Measurements from ENCODE around the gene BMF. TPM values are rescaled to one million over a fixed set of nuclear protein-coding genes. Genes with fewer than 3 reads are reported as not detected.

Gene BMF
- total and polyA plus RNA-seq, 2 of the 4 experiments (the other 2 are of a cell fraction) = 2.4 to 2.9 TPM

DNA sequence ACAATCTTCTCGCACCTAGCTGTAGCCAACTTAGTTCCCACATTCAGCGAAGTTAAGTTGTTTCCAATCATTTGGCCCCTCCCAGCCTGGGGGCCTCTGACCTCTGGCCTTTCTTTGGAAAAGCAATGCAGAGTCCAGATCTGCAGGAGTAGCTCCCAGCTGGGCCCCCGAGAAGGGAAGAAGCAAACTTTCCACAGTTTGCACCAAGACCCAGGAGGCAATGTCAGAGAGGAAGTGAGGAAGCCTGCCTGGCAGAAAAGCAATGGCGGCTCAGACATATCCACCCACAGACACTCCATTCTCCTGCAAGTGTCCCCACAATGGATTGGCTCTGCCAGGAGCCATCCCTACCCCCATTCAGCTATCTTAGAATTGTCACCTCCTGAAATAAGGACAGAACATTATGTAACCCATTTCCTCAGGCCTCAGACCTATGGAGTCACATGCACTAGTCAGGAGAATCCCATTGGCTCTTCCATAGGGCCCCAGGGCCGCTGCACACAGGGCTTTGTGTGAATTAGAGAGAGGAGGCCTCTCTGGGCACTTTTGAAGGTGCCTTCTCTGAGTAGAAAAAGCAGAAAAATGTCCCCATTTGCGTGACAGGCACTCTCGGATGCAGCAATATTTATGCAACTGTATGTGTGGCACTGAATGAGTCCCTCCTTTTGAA is 49.2 kb upstream of the BMF start:
- H3K27me3 ChIP-seq (ENCODE audit: control insufficient read depth, insufficient read depth, low read length) = no peaks in the 10 kb centered on the region
- no peak overlapping the region for H3K4me2 ChIP-seq (ENCODE audit: low read depth, low read length)
- H3K4me1 ChIP-seq (ENCODE audit: control insufficient read depth, insufficient read depth, low read length) = 0 out of 2 replicates have a peak, but pooled peaks cover 1% of the 10 kb centered on the region
- H3K18ac ChIP-seq (ENCODE audit: low read depth, low read length) = no peak overlapping the region
- no peak overlapping the region for H3K23ac ChIP-seq (ENCODE audit: low read depth, low read length)
- H3K36me3 ChIP-seq (ENCODE audit: control insufficient read depth, insufficient read depth, low read length) = no peaks in the 10 kb centered on the region
- H2BK20ac ChIP-seq (ENCODE audit: low read depth, low read length) = no peak overlapping the region
- ChIA-PET POLR2A (ENCODE audit: unreplicated experiment) (no interaction called here), CTCF (no interaction called here)
- peaks cover 0 to 20% of the 10 kb centered on the region in 2 experiments; a peak in 2 of 4 replicates for H3K79me1 ChIP-seq (ENCODE audit: low read depth in 1 of 2, low read length in 2 of 2)
- H4K91ac ChIP-seq (ENCODE audit: insufficient read depth, low read depth, low read length) = no peak overlapping the region
- no peak overlapping the region for H2BK15ac ChIP-seq (ENCODE audit: low read depth, low read length)
- H3K4me3 ChIP-seq (ENCODE audit: insufficient read depth, low read depth, low read length) = no peak overlapping the region
- H4K5ac ChIP-seq (ENCODE audit: low read depth, low read length) = no peak overlapping the region
- no peak overlapping the region for H3K4ac ChIP-seq (ENCODE audit: low read depth, low read length)
- WGBS, 2 experiments (ENCODE audit: extremely low coverage in 2 of 2, insufficient read length in 1 of 2) = 89% methylated on average over 3 of the region's 7 CpGs; no CpG with 5 or more reads in 1 of the 2 experiments
- no peak overlapping the region for H2BK120ac ChIP-seq (ENCODE audit: low read depth, low read length)
- intact Hi-C loops (cut with micrococcal nuclease) = no loop called here
- dilution Hi-C loops (cut with HindIII; ENCODE audit: low sequenced_read_pairs, unreplicated experiment) = no loop called here
- BruUV-seq (replicated peaks) = no TSS peak
- H2AFZ ChIP-seq (replicated peaks; ENCODE audit: low read length, poor library complexity) = peak overlapping the region; percentile 14
- H3K9ac ChIP-seq (ENCODE audit: low read depth, low read length) = no peak overlapping the region
- H2AK5ac ChIP-seq (ENCODE audit: low read depth, low read length) = no peak overlapping the region
- H3K27ac ChIP-seq (ENCODE audit: insufficient read depth, low read length) = no peak overlapping the region
- H3K9me3 ChIP-seq (ENCODE audit: control insufficient read depth, insufficient read depth, low read length) = no peaks in the 10 kb centered on the region
- peaks cover 3% of the 10 kb centered on the region; the same call in 1 of the 2 replicates for H3K9me1 ChIP-seq (ENCODE audit: insufficient read depth, low read length)
- no peak overlapping the region for H3K14ac ChIP-seq (replicated peaks; ENCODE audit: low read depth, low read length)
- H4K8ac ChIP-seq (ENCODE audit: low read depth in 2 of 2, low read length in 2 of 2) = no peak overlapping the region
- H2AK9ac ChIP-seq (replicated peaks; ENCODE audit: low read depth, low read length, poor library complexity) = no peak overlapping the region
- no peak overlapping the region for H2BK5ac ChIP-seq (ENCODE audit: low read depth, low read length, poor library complexity, severe bottlenecking)
- no peak overlapping the region for H3K56ac ChIP-seq (ENCODE audit: extremely low read depth, insufficient read depth, low read length)
- in situ Hi-C loops (cut with MboI; ENCODE audit: low sequenced_read_pairs) = no loop called here
- DNase-seq (no peak), ATAC-seq (ENCODE audit: low read depth) (no peak)
- 0 out of 2 replicates have a peak, but pooled peaks cover 1% of the 10 kb centered on the region for H4K20me1 ChIP-seq (ENCODE audit: insufficient read depth, low read length)
- TF ChIP-seq CEBPB (IDR thresholded peaks at IDR 0.05; ENCODE audit: low read depth, low read length) (no peak), RAD21 (IDR thresholded peaks at IDR 0.05; ENCODE audit: low read length) (no peak), CHD1 (IDR thresholded peaks at IDR 0.05; ENCODE audit: low read depth, low read length) (no peak), SMC3 (IDR thresholded peaks at IDR 0.05; ENCODE audit: low read depth, low read length) (no peak), NFE2L2 (IDR thresholded peaks at IDR 0.05; ENCODE audit: low read depth, low read length) (no peak), BHLHE40 (IDR thresholded peaks at IDR 0.05; ENCODE audit: low read depth, low read length) (no peak), POLR2A (IDR thresholded peaks at IDR 0.05; ENCODE audit: low read depth, low read length) (no peak), MAFK (IDR thresholded peaks at IDR 0.05; ENCODE audit: low read depth, low read length) (no peak), MAZ (IDR thresholded peaks at IDR 0.05; ENCODE audit: borderline replicate concordance, low read depth, low read length) (no peak), RFX5 (IDR thresholded peaks at IDR 0.05; ENCODE audit: low read depth, low read length) (no peak), FOS (IDR thresholded peaks at IDR 0.05; ENCODE audit: low read depth, low read length) (no peak), MXI1 (IDR thresholded peaks at IDR 0.05; ENCODE audit: borderline replicate concordance, low read depth, low read length) (no peak), RCOR1 (IDR thresholded peaks at IDR 0.05; ENCODE audit: insufficient replicate concordance, low read length) (no peak)
- TF ChIP-seq, protein P1, sequence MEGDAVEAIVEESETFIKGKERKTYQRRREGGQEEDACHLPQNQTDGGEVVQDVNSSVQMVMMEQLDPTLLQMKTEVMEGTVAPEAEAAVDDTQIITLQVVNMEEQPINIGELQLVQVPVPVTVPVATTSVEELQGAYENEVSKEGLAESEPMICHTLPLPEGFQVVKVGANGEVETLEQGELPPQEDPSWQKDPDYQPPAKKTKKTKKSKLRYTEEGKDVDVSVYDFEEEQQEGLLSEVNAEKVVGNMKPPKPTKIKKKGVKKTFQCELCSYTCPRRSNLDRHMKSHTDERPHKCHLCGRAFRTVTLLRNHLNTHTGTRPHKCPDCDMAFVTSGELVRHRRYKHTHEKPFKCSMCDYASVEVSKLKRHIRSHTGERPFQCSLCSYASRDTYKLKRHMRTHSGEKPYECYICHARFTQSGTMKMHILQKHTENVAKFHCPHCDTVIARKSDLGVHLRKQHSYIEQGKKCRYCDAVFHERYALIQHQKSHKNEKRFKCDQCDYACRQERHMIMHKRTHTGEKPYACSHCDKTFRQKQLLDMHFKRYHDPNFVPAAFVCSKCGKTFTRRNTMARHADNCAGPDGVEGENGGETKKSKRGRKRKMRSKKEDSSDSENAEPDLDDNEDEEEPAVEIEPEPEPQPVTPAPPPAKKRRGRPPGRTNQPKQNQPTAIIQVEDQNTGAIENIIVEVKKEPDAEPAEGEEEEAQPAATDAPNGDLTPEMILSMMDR (conservative IDR thresholded peaks at IDR 0.05; ENCODE audit: low read depth, low read length) = no peak
- TF ChIP-seq, protein P2, sequence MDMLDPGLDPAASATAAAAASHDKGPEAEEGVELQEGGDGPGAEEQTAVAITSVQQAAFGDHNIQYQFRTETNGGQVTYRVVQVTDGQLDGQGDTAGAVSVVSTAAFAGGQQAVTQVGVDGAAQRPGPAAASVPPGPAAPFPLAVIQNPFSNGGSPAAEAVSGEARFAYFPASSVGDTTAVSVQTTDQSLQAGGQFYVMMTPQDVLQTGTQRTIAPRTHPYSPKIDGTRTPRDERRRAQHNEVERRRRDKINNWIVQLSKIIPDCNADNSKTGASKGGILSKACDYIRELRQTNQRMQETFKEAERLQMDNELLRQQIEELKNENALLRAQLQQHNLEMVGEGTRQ (IDR thresholded peaks at IDR 0.05; ENCODE audit: low read depth, low read length) = no peak
- TF ChIP-seq, protein P3, sequence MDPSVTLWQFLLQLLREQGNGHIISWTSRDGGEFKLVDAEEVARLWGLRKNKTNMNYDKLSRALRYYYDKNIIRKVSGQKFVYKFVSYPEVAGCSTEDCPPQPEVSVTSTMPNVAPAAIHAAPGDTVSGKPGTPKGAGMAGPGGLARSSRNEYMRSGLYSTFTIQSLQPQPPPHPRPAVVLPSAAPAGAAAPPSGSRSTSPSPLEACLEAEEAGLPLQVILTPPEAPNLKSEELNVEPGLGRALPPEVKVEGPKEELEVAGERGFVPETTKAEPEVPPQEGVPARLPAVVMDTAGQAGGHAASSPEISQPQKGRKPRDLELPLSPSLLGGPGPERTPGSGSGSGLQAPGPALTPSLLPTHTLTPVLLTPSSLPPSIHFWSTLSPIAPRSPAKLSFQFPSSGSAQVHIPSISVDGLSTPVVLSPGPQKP (IDR thresholded peaks at IDR 0.05; ENCODE audit: borderline replicate concordance, low read depth, low read length) = no peak
